HG02763 (cell line): ENCODE results near the gene BLTP1.

Experiments used
- ATAC-seq: cut with Tn5 transposase; IDR thresholded peaks from one replicate; pipeline ENCODE4 v1.9.1; 2021; ENCODE audit warnings: mild to moderate bottlenecking, moderate library complexity; ENCODE audit not compliant: unreplicated experiment

The BLTP1 gene

GRCh38 chr4:122171323-122171722 is 19.2 kb downstream of the BLTP1 start:
- no peak for ATAC-seq

- ATAC-seq = no peak
Measured at GRCh38 chr4:122172266-122172665, 20.1 kb downstream of the BLTP1 start.

GRCh38 chr4:122178961-122179360 is 26.8 kb downstream of the BLTP1 start:
- ATAC-seq = no peak

- ATAC-seq = no peak
Measured at GRCh38 chr4:122195718-122196117, 43.6 kb downstream of the BLTP1 start.
